ENCODE measurements around the gene MCMBP.

DNA sequence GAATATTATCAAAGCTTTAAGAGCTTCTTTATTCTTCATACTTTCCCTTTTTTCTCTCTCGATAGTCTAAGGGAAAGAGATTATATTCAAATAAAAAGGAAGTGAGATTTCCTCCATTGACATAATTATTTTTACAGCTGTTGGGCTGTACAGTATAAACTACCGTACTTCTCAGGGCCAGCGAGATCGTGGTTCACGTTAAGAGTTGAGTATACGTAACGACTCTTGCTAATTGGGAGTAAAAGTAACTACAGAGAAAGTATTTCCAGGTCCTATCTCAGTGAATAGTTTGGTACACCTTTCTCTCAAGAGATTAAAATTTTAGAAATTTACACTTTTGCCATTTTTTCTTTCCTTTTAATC lies 89.0 kb downstream of the MCMBP start:
- TF ChIP-seq, protein P1, sequence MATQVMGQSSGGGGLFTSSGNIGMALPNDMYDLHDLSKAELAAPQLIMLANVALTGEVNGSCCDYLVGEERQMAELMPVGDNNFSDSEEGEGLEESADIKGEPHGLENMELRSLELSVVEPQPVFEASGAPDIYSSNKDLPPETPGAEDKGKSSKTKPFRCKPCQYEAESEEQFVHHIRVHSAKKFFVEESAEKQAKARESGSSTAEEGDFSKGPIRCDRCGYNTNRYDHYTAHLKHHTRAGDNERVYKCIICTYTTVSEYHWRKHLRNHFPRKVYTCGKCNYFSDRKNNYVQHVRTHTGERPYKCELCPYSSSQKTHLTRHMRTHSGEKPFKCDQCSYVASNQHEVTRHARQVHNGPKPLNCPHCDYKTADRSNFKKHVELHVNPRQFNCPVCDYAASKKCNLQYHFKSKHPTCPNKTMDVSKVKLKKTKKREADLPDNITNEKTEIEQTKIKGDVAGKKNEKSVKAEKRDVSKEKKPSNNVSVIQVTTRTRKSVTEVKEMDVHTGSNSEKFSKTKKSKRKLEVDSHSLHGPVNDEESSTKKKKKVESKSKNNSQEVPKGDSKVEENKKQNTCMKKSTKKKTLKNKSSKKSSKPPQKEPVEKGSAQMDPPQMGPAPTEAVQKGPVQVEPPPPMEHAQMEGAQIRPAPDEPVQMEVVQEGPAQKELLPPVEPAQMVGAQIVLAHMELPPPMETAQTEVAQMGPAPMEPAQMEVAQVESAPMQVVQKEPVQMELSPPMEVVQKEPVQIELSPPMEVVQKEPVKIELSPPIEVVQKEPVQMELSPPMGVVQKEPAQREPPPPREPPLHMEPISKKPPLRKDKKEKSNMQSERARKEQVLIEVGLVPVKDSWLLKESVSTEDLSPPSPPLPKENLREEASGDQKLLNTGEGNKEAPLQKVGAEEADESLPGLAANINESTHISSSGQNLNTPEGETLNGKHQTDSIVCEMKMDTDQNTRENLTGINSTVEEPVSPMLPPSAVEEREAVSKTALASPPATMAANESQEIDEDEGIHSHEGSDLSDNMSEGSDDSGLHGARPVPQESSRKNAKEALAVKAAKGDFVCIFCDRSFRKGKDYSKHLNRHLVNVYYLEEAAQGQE (IDR thresholded peaks at IDR 0.05; ENCODE audit: low read depth), result no peak
- TF ChIP-seq EP300 (IDR thresholded peaks at IDR 0.05; ENCODE audit: borderline replicate concordance) (no peak), TEAD4 (IDR thresholded peaks at IDR 0.05) (no peak), RAD21 (IDR thresholded peaks at IDR 0.05; ENCODE audit: low read depth) (no peak), ZBTB7A (IDR thresholded peaks at IDR 0.05; ENCODE audit: low read depth) (no peak), YY1 (IDR thresholded peaks at IDR 0.05; ENCODE audit: low read depth) (no peak), TAF1 (IDR thresholded peaks at IDR 0.05; ENCODE audit: low read depth) (no peak)
- TF ChIP-seq, protein P2, sequence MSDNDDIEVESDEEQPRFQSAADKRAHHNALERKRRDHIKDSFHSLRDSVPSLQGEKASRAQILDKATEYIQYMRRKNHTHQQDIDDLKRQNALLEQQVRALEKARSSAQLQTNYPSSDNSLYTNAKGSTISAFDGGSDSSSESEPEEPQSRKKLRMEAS (IDR thresholded peaks at IDR 0.05), result no peak
